ENCODE results near the gene DOCK9.
A peak's percentile ranks its signal among the peaks of the same experiment; 100 is the strongest.

The DOCK9 gene, protein sequence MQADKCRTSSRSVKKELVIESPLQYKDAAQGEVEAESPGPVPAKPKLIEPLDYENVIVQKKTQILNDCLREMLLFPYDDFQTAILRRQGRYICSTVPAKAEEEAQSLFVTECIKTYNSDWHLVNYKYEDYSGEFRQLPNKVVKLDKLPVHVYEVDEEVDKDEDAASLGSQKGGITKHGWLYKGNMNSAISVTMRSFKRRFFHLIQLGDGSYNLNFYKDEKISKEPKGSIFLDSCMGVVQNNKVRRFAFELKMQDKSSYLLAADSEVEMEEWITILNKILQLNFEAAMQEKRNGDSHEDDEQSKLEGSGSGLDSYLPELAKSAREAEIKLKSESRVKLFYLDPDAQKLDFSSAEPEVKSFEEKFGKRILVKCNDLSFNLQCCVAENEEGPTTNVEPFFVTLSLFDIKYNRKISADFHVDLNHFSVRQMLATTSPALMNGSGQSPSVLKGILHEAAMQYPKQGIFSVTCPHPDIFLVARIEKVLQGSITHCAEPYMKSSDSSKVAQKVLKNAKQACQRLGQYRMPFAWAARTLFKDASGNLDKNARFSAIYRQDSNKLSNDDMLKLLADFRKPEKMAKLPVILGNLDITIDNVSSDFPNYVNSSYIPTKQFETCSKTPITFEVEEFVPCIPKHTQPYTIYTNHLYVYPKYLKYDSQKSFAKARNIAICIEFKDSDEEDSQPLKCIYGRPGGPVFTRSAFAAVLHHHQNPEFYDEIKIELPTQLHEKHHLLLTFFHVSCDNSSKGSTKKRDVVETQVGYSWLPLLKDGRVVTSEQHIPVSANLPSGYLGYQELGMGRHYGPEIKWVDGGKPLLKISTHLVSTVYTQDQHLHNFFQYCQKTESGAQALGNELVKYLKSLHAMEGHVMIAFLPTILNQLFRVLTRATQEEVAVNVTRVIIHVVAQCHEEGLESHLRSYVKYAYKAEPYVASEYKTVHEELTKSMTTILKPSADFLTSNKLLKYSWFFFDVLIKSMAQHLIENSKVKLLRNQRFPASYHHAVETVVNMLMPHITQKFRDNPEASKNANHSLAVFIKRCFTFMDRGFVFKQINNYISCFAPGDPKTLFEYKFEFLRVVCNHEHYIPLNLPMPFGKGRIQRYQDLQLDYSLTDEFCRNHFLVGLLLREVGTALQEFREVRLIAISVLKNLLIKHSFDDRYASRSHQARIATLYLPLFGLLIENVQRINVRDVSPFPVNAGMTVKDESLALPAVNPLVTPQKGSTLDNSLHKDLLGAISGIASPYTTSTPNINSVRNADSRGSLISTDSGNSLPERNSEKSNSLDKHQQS (N-terminal part only)

DNA sequence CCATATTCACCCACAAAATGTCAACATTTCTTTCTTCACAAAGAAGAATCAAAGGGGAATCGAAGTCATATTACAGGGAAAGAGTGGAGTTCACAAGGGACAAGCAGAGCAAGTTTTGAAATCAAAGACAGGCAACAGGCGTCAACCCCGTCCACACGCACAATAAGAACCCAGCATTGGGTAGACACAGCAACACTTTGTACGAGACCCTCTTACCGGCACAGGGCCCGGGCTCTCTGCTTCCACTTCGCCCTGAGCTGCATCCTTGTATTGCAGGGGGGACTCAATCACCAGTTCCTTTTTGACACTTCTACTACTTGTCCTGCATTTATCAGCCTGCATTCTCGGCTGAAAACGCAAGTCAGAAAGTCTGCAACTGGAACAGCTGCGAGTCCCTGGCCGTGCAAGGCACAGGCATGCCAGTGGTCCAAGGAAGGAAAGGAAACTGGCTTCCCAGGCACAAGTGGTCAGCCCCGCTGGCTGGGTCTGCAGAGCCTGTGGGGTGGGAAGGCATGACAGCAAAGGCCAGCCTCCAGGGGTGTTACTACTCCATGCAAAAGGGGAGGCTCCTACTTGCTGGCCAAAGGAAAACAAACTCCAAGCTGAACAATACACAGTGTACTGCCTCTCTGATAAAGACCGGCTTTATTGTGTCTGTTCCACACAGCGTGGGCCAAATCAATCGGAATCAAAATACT lies at the start of gene DOCK9:
TSS of gene DOCK9 (minus strand) at position 497 of the 698 bp plus-strand sequence. CDS start at position 342, 155 bp downstream.
- peak within 1 kb of the TSS; percentile 48 for H3K4me3 ChIP-seq (ENCODE audit: low read depth, low read length)
- peak; percentile 61 for DNase-seq (ENCODE audit: low read depth)

DNA sequence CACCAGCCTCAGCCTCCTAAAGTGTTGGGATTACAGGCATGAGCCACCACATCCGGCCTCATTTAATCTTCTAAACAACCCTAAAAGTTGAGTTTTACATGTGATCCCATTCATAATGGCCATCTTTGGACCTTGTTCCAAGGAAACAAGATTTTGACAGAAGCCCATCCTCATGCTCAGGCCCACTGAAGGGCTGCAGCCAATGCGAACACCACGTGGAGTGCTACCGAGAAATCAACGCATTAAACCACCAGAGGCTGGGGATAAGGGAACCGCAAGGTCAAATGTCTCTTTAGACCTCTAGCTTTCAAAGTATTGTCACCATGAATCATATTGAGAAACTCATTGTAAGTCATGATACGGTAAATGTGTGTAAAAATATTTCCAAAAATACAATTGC lies 49.4 kb upstream of the DOCK9 start:
- DNase-seq (ENCODE audit: low read depth), result no peak
- H3K4me3 ChIP-seq (ENCODE audit: low read depth, low read length), result no peak overlapping the region

DNA sequence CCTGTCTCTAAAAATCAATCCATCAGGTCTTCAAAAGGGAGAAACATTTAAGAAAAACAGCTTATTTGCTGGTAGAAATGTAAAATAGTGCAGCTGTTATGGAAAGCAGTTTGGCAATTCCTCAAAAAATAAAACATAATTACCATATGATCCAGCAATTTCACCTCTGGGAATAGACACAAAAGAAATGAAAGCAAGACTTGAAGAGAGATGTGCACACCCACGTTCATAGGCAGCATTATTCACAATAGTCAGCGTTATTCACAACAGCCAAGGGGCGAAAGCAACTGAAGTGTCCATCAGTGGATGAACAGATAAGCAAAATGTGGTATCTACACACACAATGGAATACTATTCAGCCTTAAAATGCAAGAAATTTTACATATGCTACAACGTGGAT lies 45.1 kb upstream of the DOCK9 start:
- DNase-seq (ENCODE audit: low read depth), result no peak

DNA sequence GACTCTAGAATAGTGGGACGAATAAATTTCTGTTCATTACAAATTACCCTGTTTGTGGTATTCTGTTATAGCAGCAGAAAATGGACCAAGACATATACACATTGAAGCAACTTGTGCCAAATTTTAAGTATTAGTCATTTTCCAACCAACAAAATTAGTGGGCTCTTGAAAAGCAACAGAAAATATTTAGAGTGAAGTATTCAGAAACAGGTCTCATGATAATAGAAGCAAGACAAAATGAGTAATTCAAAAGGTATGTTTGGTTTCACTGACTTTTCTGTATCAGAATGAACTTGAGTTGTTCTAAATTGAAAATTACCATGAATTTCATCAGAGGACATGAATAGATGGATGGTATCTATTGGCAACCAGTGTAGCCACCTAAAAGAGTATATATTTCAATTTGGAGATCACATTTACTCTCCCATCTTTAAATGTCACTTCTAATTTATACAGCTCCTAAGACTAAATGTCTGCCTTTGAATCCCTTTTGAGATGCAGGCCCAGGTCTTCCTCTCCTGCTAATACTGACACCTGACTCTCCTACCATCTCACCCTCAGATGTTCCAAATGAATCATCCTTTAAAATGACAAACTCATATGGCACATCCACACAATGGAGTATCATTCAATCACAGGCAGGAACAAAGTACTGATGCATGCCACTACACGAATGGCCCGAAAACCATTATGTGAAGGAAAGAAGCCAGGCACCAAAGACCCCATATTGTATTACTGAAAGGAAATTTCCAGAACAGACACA lies 40.7 kb upstream of the DOCK9 start:
- peak; percentile 45 for DNase-seq (ENCODE audit: low read depth)
- H3K4me3 ChIP-seq (ENCODE audit: low read depth, low read length), result no peak overlapping the region

More for the DNA sequence above, 45.1 kb upstream of the DOCK9 start:
- no peak overlapping the region for H3K4me3 ChIP-seq (ENCODE audit: low read depth, low read length)

DNA sequence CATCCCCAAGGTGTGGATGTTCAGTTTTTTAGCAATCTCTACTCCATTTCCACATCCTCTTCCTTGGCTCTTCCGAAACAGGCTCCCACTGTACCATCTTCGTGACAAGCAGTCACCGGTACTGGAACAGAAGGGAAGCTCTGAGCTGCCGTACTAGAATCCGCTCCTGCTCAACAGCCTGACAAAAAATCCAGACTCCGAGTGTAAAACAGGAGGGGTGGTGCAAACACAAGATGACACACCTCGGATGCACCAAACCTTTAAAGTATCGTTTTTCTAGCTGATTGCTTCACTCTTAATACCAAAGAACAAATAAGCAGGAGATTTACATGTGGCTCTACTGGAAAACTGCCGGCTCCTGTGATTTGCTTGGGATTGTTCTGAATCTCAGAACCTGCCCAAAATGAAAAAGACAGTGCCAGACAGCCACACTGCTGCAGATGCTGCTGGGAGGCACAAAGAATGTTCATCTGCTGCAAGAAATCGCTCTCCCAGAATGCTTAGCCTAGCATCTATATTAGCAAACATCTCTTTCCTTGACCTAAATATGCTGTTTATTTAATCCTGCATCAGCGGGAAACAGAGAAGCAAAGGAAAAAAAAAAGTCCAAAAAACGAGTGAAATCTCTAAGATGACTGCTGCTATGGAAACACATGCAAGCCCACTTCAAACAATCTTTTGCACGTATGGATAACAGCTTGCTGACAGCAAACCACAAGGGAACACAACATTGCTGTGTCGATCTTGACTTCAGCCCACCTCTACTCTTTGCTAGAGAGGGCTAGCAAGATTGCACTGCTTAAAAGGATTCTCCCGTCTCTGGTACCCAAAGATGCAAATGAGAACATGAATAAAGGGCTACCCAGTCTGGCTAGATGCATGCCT lies 38.0 kb upstream of the DOCK9 start:
- H3K4me3 ChIP-seq (ENCODE audit: low read depth, low read length), result no peak overlapping the region
- no peak for DNase-seq (ENCODE audit: low read depth)

DNA sequence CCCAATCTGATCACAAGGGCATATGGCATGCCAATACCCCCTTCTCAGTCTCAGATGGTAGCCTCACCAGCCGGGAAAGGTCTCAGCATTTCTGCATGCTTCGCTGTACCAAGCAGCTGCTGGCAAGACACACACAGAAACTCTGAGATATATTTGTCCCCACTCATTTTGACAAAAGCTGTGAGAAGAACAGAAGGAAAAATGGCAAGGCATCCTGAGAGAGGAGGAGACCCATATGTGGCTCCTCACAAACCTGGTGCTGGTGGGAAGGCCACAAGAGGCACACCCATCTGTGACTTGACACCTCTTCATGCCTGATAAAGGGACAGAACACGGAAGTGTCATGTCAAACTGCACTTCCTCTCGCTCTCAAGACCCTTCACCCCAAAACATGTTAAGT lies 36.7 kb upstream of the DOCK9 start:
- no peak for DNase-seq (ENCODE audit: low read depth)
- H3K4me3 ChIP-seq (ENCODE audit: low read depth, low read length), result no peak overlapping the region

DNA sequence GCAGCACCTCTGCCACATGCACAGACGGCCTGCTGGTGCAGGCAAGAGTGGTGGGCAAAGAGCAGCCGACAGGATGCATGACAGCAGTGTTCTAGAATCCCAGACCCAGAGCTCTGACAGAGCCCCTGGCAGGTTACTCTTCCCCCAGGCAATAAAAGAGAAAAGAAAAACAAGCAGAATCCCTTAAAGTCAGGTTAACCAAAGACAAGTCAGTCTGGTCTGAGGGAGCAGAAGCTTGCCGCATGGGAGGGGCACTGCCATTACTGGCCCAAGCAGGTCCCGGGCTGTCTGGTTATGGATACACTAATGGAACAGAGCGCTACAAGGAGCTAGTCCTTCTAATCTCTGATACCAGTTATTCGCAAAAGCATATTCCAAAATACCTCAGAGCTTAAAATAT lies 36.1 kb upstream of the DOCK9 start:
- no peak for DNase-seq (ENCODE audit: low read depth)
- H3K4me3 ChIP-seq (ENCODE audit: low read depth, low read length), result no peak overlapping the region

DNA sequence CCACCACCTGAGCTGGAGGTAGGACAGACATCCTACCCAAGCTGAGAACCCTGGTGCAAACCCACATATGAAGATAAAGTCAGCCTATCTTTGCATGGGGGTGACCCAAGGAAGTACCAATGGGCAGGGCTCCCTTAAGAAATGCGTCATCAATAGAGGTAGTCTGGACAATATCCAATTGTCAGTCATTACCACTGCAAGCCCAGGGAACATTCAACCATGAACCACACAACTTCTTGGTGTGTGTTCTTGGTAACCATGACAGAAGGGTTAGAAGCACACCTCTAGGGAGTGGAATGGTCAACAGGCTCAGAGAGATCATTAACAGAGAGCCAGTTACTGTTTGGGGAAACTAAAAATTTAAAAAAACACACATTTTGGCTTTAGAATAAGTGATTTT lies 34.7 kb upstream of the DOCK9 start:
- no peak overlapping the region for H3K4me3 ChIP-seq (ENCODE audit: low read depth, low read length)
- DNase-seq (ENCODE audit: low read depth), result no peak

DNA sequence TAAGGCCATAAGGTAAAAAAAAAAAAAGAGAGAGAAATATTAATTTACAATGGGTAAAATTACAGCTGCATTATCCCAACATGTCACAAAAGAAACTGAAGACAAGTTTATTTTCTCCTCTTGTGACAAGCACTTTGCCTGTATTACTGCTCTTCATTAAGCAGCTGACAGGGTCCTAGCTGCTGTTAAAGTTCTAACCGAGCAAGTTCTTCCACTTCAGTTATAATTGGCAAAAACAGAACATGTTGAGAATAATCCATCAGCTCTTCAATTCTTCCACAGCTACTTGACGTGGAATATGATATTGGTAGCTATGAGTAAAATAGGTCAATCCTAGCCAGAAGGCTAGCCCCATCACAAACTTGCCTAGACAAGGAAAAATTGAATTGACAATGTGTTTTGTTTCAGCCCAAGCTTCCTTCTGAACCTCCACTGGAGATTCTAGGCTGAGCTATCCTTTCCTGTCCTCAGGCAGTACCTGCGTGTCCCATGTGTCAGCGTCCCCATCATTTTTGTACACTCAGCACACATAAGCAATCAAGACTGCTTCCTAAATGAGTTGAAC lies 32.2 kb upstream of the DOCK9 start:
- no peak for DNase-seq (ENCODE audit: low read depth)
- H3K4me3 ChIP-seq (ENCODE audit: low read depth, low read length), result no peak overlapping the region

DNA sequence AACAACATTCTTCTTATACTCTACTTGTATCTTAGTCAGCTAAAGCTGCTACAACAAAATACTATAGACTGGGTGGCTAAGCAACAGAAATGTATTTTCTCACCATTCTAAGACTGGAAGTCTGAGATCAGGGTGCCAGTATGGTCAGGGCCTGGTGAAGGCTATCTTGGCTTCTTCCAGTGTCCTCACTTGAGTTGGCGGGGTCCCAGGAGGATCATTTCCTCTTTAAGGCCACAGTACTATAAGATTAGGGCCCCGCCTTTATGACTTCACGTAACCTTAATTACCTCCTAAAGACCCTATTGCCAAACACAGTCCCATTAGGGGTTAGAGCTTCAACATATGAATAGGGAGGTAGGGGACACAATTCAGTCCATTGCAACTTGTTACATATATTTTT lies 30.7 kb upstream of the DOCK9 start:
- H3K4me3 ChIP-seq (ENCODE audit: low read depth, low read length), result no peak overlapping the region
- no peak for DNase-seq (ENCODE audit: low read depth)

DNA sequence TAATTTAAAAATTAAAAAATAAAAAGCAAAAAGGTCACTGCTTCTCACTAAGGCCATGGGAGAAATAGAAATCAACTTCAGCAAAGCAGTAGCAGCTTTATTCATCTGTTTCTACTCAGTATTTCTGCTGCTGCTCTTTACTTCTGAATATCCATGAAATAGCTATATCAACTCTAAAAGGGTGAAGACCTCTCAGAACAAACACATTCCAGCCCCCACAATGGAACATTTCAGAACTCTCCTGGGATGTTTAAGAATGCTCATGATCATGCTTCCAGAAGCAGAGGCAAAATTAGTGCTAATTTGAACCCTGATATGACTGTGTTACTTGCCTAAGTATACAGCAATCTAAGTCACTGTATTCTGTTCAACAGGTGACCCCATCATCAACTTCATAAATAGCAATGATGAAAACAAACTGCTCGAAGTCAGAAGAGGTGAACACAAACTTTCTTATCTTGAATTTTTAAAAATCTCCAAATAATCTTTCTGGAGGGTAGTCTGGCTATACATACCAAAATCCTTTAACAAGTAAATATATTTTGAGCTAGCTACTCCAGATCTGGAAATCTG lies 29.6 kb upstream of the DOCK9 start:
- no peak overlapping the region for H3K4me3 ChIP-seq (ENCODE audit: low read depth, low read length)
- DNase-seq (ENCODE audit: low read depth), result no peak

DNA sequence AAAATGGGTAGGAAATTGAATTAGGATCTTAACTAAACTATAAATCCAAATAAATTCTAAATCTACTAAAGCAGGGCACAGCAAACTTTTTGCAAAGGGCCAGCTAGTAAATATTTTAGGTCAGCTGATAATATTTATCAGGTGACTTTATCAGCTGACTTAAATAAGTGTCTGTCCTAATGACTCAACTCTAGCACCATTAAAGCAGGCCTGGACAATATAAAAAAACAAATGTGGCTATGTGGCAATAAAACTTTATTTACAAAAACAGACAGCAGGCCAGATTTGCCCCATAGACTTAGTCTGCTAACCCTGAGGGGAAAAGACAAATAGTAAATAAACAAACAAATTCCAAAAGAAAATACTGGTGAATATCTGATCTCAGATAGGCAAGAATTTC lies 27.7 kb upstream of the DOCK9 start:
- DNase-seq (ENCODE audit: low read depth), result no peak
- no peak overlapping the region for H3K4me3 ChIP-seq (ENCODE audit: low read depth, low read length)

DNA sequence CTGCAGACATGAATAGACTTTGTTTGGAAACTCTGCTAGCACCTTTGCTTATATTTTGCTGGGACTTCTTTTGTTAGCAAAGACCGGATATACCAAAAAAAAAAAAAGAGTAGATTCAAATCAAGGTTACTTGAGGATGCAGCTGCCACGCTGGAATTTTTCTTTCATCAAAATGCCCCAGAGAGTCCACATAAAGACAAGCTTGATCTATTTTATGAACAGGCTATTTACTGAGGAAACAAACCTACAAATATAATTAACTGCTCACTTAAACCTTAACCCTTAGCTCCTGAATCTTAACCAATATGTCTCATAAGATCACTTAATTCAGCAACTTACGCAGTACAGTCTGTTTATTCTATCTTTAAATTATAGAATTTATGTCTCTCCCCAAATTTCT lies 27.1 kb upstream of the DOCK9 start:
- no peak overlapping the region for H3K4me3 ChIP-seq (ENCODE audit: low read depth, low read length)
- no peak for DNase-seq (ENCODE audit: low read depth)

DNA sequence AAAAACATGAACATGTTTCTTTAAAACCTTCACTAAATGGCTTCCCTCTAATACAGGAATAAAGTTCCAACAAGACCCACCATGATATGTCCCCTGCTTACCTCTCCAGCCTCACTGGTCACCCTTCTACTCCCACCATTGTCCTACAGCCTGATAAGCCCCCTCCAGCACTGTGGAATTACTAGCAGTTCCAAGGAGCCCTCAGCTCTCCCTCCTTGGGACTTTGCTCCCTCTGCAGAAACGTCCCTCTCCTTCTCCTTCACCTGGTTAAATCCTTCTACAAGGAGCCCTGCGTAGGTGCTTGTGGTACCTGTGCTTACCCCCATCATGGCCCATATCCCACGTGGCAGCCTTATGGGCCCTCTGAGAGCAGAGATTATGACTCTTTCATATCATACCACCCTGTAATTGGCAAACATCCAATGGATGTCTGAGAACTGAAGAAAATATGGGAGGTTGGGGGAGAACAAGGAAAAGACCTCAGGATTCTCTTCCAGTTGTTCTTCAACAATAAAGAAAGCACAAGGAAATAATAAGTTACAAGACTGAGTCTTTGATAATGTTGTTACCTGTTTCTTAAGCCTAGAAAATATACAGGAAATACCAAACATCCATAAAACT lies 26.1 kb upstream of the DOCK9 start:
- no peak for DNase-seq (ENCODE audit: low read depth)
- no peak overlapping the region for H3K4me3 ChIP-seq (ENCODE audit: low read depth, low read length)

DNA sequence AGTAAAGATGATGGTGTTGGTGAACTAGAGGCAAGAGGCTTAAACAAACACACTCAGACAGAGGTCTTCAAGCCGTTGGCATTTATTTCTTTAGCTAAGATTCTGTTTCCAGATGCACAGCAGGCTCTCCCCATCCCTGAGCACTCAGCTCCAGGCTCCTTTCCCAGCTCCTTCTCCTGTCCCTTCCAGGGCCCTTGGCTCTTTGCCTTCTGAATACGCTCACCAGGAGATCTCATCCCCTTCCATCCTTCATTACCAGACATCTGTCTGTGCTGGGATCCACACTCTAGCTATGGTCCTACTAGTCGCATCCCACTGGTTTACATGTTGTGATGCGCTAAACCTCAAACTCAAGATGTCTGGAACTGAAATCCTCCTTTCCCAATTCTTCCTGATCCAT lies 25.3 kb upstream of the DOCK9 start:
- no peak overlapping the region for H3K4me3 ChIP-seq (ENCODE audit: low read depth, low read length)
- DNase-seq (ENCODE audit: low read depth), result no peak

DNA sequence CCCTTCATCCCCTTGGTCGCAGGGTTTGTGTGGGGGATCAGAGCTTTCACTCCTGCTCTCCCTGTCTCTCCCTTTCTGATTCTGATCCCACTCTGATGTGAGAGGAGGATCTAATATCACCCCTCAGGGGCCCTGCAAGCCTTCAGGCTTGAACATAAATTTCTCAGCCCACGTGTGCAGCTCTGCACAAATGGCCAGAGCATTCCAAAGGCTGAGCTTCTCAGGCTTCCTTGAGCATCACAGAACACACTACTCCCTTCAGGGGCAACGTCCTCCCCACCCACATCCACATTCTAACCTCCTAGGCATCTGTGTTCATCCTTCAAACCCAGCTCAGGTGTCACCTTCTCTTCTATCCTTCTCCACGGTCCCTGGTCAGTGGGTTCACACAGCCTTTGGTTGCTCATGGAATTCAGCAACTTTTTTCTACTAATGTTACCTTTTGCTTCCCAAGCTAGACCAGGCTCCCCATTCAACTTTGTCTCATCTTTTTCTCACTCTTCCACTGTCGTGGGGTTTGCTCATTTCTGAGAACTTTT lies 24.4 kb upstream of the DOCK9 start:
- no peak for DNase-seq (ENCODE audit: low read depth)
- H3K4me3 ChIP-seq (ENCODE audit: low read depth, low read length), result no peak overlapping the region
